GM10248 (cell line): ENCODE data around the gene HLF.

Experiments used
- CTCF ChIA-PET: fragments of 300-600 bp; sonication (Branson Sonifier 250); formaldehyde crosslinking; extraction: SDS; loops from one replicate; lab custom pipeline; 2021; ENCODE audit warnings: antibody characterized with exemption; lab: Yijun Ruan, JAX
- POLR2A ChIA-PET: fragments of 350-650 bp; sonication (Branson Sonifier 250); formaldehyde crosslinking; extraction: SDS; loops from one replicate; lab custom pipeline; 2020; ENCODE audit warnings: antibody characterized with exemption; lab: Yijun Ruan, JAX
- DNase-seq: peaks from one replicate; pipeline ENCODE4 v3.0.0; 2012; ENCODE audit errors: extremely low spot score
- TF ChIP-seq, protein P1 (sequence below): IDR thresholded peaks from 2 replicates; pipeline ENCODE4 v1.5.1; 2012; ENCODE audit warnings: mild to moderate bottlenecking, low read depth; ENCODE audit errors: extremely low read depth, missing control alignments, control extremely low read depth

The HLF gene

GRCh38 chr17:55225237-55225636 lies 39.5 kb upstream of the HLF start:
- CTCF ChIA-PET, result interaction anchor here (1.4 kb wide), 1 partner anchor 11 kb away, joined by 6 read pairs; no protein-coding TSS in a partner anchor
- DNase-seq, result no peak
- TF ChIP-seq, protein P1, sequence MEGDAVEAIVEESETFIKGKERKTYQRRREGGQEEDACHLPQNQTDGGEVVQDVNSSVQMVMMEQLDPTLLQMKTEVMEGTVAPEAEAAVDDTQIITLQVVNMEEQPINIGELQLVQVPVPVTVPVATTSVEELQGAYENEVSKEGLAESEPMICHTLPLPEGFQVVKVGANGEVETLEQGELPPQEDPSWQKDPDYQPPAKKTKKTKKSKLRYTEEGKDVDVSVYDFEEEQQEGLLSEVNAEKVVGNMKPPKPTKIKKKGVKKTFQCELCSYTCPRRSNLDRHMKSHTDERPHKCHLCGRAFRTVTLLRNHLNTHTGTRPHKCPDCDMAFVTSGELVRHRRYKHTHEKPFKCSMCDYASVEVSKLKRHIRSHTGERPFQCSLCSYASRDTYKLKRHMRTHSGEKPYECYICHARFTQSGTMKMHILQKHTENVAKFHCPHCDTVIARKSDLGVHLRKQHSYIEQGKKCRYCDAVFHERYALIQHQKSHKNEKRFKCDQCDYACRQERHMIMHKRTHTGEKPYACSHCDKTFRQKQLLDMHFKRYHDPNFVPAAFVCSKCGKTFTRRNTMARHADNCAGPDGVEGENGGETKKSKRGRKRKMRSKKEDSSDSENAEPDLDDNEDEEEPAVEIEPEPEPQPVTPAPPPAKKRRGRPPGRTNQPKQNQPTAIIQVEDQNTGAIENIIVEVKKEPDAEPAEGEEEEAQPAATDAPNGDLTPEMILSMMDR, result no peak
- POLR2A ChIA-PET, result no interaction called here

- DNase-seq, result no peak
- CTCF ChIA-PET, result interaction anchor here (0.9 to 1.8 kb wide), 3 partner anchors 8 to 10 kb away, joined by 3 to 6 read pairs (median 3); no protein-coding TSS in a partner anchor
- POLR2A ChIA-PET, result no interaction called here
- TF ChIP-seq, protein P1, result no peak
Observed at GRCh38 chr17:55228683-55229192, 36.0 kb upstream of the HLF start.

- CTCF ChIA-PET, result interaction anchor here (1.2 to 1.8 kb wide), 3 partner anchors 8 to 22 kb away, joined by 3 to 6 read pairs (median 3); no protein-coding TSS in a partner anchor
- POLR2A ChIA-PET, result no interaction called here
Observed at GRCh38 chr17:55229276-55229675, 35.5 kb upstream of the HLF start.

GRCh38 chr17:55230716-55231115 lies 34.0 kb upstream of the HLF start:
- CTCF ChIA-PET, result interaction anchor here (1.7 to 2.6 kb wide), 3 partner anchors 12 to 27 kb away, joined by 5 to 6 read pairs (median 6); no protein-coding TSS in a partner anchor
- POLR2A ChIA-PET, result no interaction called here
- TF ChIP-seq, protein P1, result no peak
- DNase-seq, result no peak

More at GRCh38 chr17:55229276-55229675, 35.5 kb upstream of the HLF start:
- no peak for DNase-seq
- TF ChIP-seq, protein P1, result no peak

DNA sequence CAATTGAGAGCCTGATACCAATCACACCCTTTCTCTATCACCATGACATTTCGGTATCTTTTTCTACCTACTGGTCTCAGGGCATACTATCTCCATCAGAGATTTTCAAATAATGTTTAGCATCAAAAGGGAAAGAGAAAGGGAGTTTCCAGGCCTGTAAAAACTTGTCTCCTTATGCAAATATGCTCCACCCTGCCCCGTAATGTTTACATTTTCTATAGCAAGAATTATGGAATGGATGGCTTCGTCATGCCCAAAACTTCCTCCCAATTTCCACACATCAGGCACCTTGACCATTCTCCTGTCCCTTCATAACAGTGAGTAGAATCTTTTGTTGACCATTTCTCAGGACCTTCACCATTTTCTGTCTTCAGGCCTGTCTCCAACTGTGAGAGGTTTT lies 30.9 kb upstream of the HLF start:
- DNase-seq, result no peak
- ChIA-PET CTCF (interaction anchor here (1.0 to 1.8 kb wide), 2 partner anchors 9 to 11 kb away, joined by 3 to 4 read pairs; no protein-coding TSS in a partner anchor), POLR2A (no interaction called here)
- TF ChIP-seq, protein P1, result no peak

- TF ChIP-seq, protein P1, result no peak
- POLR2A ChIA-PET, result no interaction called here
- CTCF ChIA-PET, result interaction anchor here (1.4 to 1.6 kb wide), 3 partner anchors 11 to 243 kb away, joined by 3 to 6 read pairs (median 4); no protein-coding TSS in a partner anchor
- DNase-seq, result no peak
Observed at GRCh38 chr17:55236316-55236715, 28.4 kb upstream of the HLF start.
